ENCODE measurements around the gene CACNA1S. TPM values are rescaled to one million over a fixed set of nuclear protein-coding genes. Genes with fewer than 3 reads are reported as not detected.

The CACNA1S gene
- polyA plus RNA-seq, 1 experiment, result not detected

- no peak for DNase-seq (ENCODE audit: low read depth)
- Histone ChIP-seq H3K36me3 (ENCODE audit: control insufficient read depth, insufficient read depth, low read length) (peaks cover 42% of the 10 kb centered on the region), H3K27me3 (ENCODE audit: control insufficient read depth, insufficient read depth, low read length) (no peaks in the 10 kb centered on the region), H3K4me3 (ENCODE audit: low read depth, low read length) (no peak overlapping the region)
- TF ChIP-seq, protein P1, sequence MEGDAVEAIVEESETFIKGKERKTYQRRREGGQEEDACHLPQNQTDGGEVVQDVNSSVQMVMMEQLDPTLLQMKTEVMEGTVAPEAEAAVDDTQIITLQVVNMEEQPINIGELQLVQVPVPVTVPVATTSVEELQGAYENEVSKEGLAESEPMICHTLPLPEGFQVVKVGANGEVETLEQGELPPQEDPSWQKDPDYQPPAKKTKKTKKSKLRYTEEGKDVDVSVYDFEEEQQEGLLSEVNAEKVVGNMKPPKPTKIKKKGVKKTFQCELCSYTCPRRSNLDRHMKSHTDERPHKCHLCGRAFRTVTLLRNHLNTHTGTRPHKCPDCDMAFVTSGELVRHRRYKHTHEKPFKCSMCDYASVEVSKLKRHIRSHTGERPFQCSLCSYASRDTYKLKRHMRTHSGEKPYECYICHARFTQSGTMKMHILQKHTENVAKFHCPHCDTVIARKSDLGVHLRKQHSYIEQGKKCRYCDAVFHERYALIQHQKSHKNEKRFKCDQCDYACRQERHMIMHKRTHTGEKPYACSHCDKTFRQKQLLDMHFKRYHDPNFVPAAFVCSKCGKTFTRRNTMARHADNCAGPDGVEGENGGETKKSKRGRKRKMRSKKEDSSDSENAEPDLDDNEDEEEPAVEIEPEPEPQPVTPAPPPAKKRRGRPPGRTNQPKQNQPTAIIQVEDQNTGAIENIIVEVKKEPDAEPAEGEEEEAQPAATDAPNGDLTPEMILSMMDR (IDR thresholded peaks at IDR 0.05; ENCODE audit: insufficient read depth, low read depth, low read length), result no peak
- POLR2A ChIA-PET, result no interaction called here
- CTCF ChIA-PET, result interaction anchor here (0.5 to 4.2 kb wide), 4 partner anchors 9 to 229 kb away, joined by 3 to 12 read pairs (median 4); no protein-coding TSS in a partner anchor
Measured at GRCh38 chr1:201146626-201147390, 34.6 kb upstream of the CACNA1S start.

- H3K36me3 ChIP-seq (ENCODE audit: control insufficient read depth, insufficient read depth, low read length), result peaks cover 38% of the 10 kb centered on the region
- H3K27me3 ChIP-seq (ENCODE audit: control insufficient read depth, insufficient read depth, low read length), result no peaks in the 10 kb centered on the region
- ChIA-PET POLR2A (no interaction called here), CTCF (interaction anchor here (1.0 to 4.2 kb wide), 2 partner anchors 8 to 39 kb away, joined by 3 to 12 read pairs; no protein-coding TSS in a partner anchor)
- TF ChIP-seq, protein P1 (IDR thresholded peaks at IDR 0.05; ENCODE audit: insufficient read depth, low read depth, low read length), result no peak
- H3K4me3 ChIP-seq (ENCODE audit: low read depth, low read length), result no peak overlapping the region
- no peak for DNase-seq (ENCODE audit: low read depth)
Measured at GRCh38 chr1:201145816-201146215, 33.6 kb upstream of the CACNA1S start.

- H3K4me3 ChIP-seq (ENCODE audit: low read depth, low read length), result no peak overlapping the region
- H3K36me3 ChIP-seq (ENCODE audit: control insufficient read depth, insufficient read depth, low read length), result peaks cover 37% of the 10 kb centered on the region
- no peaks in the 10 kb centered on the region for H3K27me3 ChIP-seq (ENCODE audit: control insufficient read depth, insufficient read depth, low read length)
- CTCF ChIA-PET, result interaction anchor here (1.0 kb wide), 1 partner anchor 39 kb away, joined by 3 read pairs; no protein-coding TSS in a partner anchor
- no peak for DNase-seq (ENCODE audit: low read depth)
- TF ChIP-seq, protein P1 (IDR thresholded peaks at IDR 0.05; ENCODE audit: insufficient read depth, low read depth, low read length), result no peak
- POLR2A ChIA-PET, result no interaction called here
Measured at GRCh38 chr1:201145132-201145531, 32.9 kb upstream of the CACNA1S start.

DNA sequence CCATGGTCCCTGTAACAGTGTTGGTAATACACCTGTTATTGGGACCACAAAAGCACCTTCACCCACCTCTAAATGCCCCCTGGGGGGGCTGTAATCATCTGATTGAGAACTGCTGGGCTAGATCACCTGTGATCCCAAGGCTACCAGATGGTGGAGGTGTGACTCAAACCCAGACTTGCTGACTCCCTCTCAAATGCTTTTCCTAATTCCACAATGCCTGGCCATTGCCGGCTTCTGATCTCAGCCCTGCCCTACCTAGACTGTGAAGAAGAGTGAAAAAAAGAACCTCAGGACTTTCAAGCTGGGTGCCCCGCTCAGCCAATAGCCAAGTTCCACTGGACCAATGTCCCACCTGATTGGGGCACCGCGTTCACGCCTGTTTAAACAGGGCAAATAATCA lies 32.5 kb upstream of the CACNA1S start:
- TF ChIP-seq, protein P1 (IDR thresholded peaks at IDR 0.05; ENCODE audit: insufficient read depth, low read depth, low read length), result no peak
- CTCF ChIA-PET, result no interaction called here
- peaks cover 37% of the 10 kb centered on the region for H3K36me3 ChIP-seq (ENCODE audit: control insufficient read depth, insufficient read depth, low read length)

GRCh38 chr1:201143726-201144635 lies 31.8 kb upstream of the CACNA1S start:
- no peak for DNase-seq (ENCODE audit: low read depth)
- Histone ChIP-seq H3K27me3 (ENCODE audit: control insufficient read depth, insufficient read depth, low read length) (no peaks in the 10 kb centered on the region), H3K4me3 (ENCODE audit: low read depth, low read length) (no peak overlapping the region), H3K36me3 (ENCODE audit: control insufficient read depth, insufficient read depth, low read length) (peaks cover 38% of the 10 kb centered on the region)
- POLR2A ChIA-PET, result no interaction called here
- CTCF ChIA-PET, result no interaction called here
- TF ChIP-seq, protein P1 (IDR thresholded peaks at IDR 0.05; ENCODE audit: insufficient read depth, low read depth, low read length), result no peak

More for the DNA sequence above, 32.5 kb upstream of the CACNA1S start:
- Histone ChIP-seq H3K27me3 (ENCODE audit: control insufficient read depth, insufficient read depth, low read length) (no peaks in the 10 kb centered on the region), H3K4me3 (ENCODE audit: low read depth, low read length) (no peak overlapping the region)
- POLR2A ChIA-PET, result no interaction called here
- no peak for DNase-seq (ENCODE audit: low read depth)

Measured in BJ (cell line).